COLO668 (cell line): Measurements from ENCODE around the gene LAD1.

Source experiments
- DNase-seq: peaks from one replicate; lab custom pipeline; 2025; ENCODE audit not compliant: unreplicated experiment; lab: John Stamatoyannopoulos, UW

The LAD1 gene

GRCh38 chr1:201391651-201392511, 7.2 kb downstream of the LAD1 start:
- no peak for DNase-seq

GRCh38 chr1:201391225-201391624, 7.9 kb downstream of the LAD1 start:
- no peak for DNase-seq

GRCh38 chr1:201389051-201389450, 10.1 kb downstream of the LAD1 start:
- DNase-seq = no peak

- DNase-seq = no peak
These were observed 12.9 kb downstream of the LAD1 start for GRCh38 chr1:201386208-201386607.

- peak; percentile 86 for DNase-seq
These were observed 13.7 kb downstream of the LAD1 start for GRCh38 chr1:201385299-201385891.

GRCh38 chr1:201384406-201384782, 14.7 kb downstream of the LAD1 start:
- DNase-seq = no peak

GRCh38 chr1:201383647-201384405, 15.3 kb downstream of the LAD1 start:
- DNase-seq = peak; percentile 81

GRCh38 chr1:201381130-201381529, 18.0 kb downstream of the LAD1 start:
- no peak for DNase-seq

GRCh38 chr1:201379733-201380242, 19.3 kb downstream of the LAD1 start:
- no peak for DNase-seq

- DNase-seq = no peak
These were observed 20.3 kb downstream of the LAD1 start for GRCh38 chr1:201378804-201379203.

- no peak for DNase-seq
These were observed 21.5 kb downstream of the LAD1 start, which contains the start of gene TNNT2 for GRCh38 chr1:201377611-201378092. TNNT2 (minus strand) TSS chr1:201377680; CDS start chr1:201373254, 4,426 bp downstream.

- DNase-seq = peak; percentile 38
These were observed 22.4 kb downstream of the LAD1 start for GRCh38 chr1:201376464-201377374.

- no peak for DNase-seq
These were observed 23.0 kb downstream of the LAD1 start for GRCh38 chr1:201376107-201376463.

- no peak for DNase-seq
These were observed 24.0 kb downstream of the LAD1 start for GRCh38 chr1:201375169-201375568.

- peak; percentile 27 for DNase-seq
These were observed 24.8 kb downstream of the LAD1 start for GRCh38 chr1:201374364-201374763.

- no peak for DNase-seq
These were observed 27.3 kb downstream of the LAD1 start for GRCh38 chr1:201371792-201372191.

GRCh38 chr1:201371276-201371675, 27.8 kb downstream of the LAD1 start:
- DNase-seq = no peak

GRCh38 chr1:201370500-201370899, 28.6 kb downstream of the LAD1 start:
- no peak for DNase-seq

- DNase-seq = no peak
These were observed 29.9 kb downstream of the LAD1 start for GRCh38 chr1:201369209-201369608.

- DNase-seq = no peak
These were observed 32.4 kb downstream of the LAD1 start for GRCh38 chr1:201366696-201367095.
